ENCODE results near the gene LTBP1. TPM values are rescaled to one million over a fixed set of nuclear protein-coding genes. Genes with fewer than 3 reads are reported as not detected.

LTBP1 gene
- total and polyA plus RNA-seq, 2 of the 13 experiments (the other 11 are each of a cell fraction or from before 2014, with no cell fraction given): 0.12 to 0.22 TPM

DNA sequence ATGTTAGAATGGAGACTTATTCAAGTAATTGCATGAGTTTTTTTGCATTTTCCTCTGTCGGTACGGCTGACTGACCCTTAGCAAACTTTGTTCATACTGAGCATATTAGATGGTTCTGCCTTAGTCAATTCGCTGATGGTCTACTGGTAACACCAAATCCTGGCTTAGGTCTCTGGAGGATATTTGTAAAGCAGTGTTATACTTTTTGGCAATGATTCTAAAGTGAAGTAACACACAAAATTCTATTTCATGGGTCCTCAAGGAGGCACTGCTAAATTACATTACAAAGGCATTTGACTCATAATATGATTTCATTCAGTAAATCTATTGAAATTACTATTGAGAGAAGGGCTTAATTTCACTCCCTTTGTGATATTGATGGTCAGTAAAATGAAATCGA is 282.9 kb downstream of the LTBP1 start:
- WGBS (ENCODE audit: low lambda C conversion rate): 21% methylated on average over 4 of the region's 4 CpGs
- Histone ChIP-seq H3K27ac (ENCODE audit: extremely low read length, insufficient read depth, low read length) (no peak overlapping the region), H3K4me2 (ENCODE audit: low read depth, low read length) (no peak overlapping the region), H3K79me2 (ENCODE audit: insufficient read depth, low read length) (no peaks in the 10 kb centered on the region), H3K9ac (ENCODE audit: insufficient read depth, low read depth, low read length) (no peak overlapping the region), H3K4me1 (ENCODE audit: insufficient read depth, low read length) (no peaks in the 10 kb centered on the region), H2AFZ (ENCODE audit: low read length) (no peak overlapping the region), H3K4me3 (replicated peaks in 1 of 3; ENCODE audit: insufficient read depth in 1 of 3, low read depth in 2 of 3, low read length in 3 of 3) (no peak overlapping the region), H3K9me3 (ENCODE audit: low read length) (no peaks in the 10 kb centered on the region), H4K20me1 (ENCODE audit: insufficient read depth, low read length) (no peaks in the 10 kb centered on the region), H3K27me3 (ENCODE audit: control insufficient read depth in 1 of 2, insufficient read depth in 2 of 2, low read length in 2 of 2) (no peaks in the 10 kb centered on the region), H3K36me3 (replicated peaks in 1 of 2; ENCODE audit: control insufficient read depth in 1 of 2, insufficient read depth in 2 of 2, low read length in 2 of 2) (no peaks in the 10 kb centered on the region)
- no TSS peak for BruUV-seq (replicated peaks)
- ATAC-seq (no peak), DNase-seq (ENCODE audit: low spot score) (no peak), FAIRE-seq (no peak)
- intact Hi-C loops (cut with micrococcal nuclease; ENCODE audit: unreplicated experiment) (no loop called here), in situ Hi-C loops (cut with HindIII; ENCODE audit: extremely low pct_ligation_motif_present, low pct_unique_long_range_greater_than_20kb) (no loop called here)
- TF ChIP-seq SYNCRIP (IDR thresholded peaks at IDR 0.05; ENCODE audit: insufficient read depth, low read depth, low read length) (no peak), ZBTB21 (CRISPR knock-in tag; IDR thresholded peaks at IDR 0.05) (no peak), PRMT3 (CRISPR knock-in tag; IDR thresholded peaks at IDR 0.05; ENCODE audit: borderline replicate concordance, low read depth) (no peak), ZNF770 (CRISPR knock-in tag; IDR thresholded peaks at IDR 0.05) (no peak), RCOR2 (CRISPR knock-in tag; IDR thresholded peaks at IDR 0.05) (no peak), NR2F6 (IDR thresholded peaks at IDR 0.05) (no peak), NR2F6 (CRISPR knock-in tag; IDR thresholded peaks at IDR 0.05) (no peak), CHD4 (IDR thresholded peaks at IDR 0.05; ENCODE audit: borderline replicate concordance, low read length) (no peak), SP1 (IDR thresholded peaks at IDR 0.05) (no peak), SP1 (CRISPR knock-in tag; IDR thresholded peaks at IDR 0.05) (no peak), ZC3H4 (CRISPR knock-in tag; IDR thresholded peaks at IDR 0.05; ENCODE audit: borderline replicate concordance) (no peak), CSRNP1 (CRISPR knock-in tag; IDR thresholded peaks at IDR 0.05) (no peak), TP53 (CRISPR knock-in tag; conservative IDR thresholded peaks at IDR 0.05) (no peak), ZUFSP (CRISPR knock-in tag; IDR thresholded peaks at IDR 0.05; ENCODE audit: borderline replicate concordance) (no peak), ZZZ3 (CRISPR knock-in tag; IDR thresholded peaks at IDR 0.05; ENCODE audit: borderline replicate concordance) (no peak), ZNF543 (CRISPR knock-in tag; IDR thresholded peaks at IDR 0.05) (no peak), U2AF1 (optimal IDR thresholded peaks at IDR 0.05; ENCODE audit: low read depth, low read length) (no peak), ZNF644 (CRISPR knock-in tag; IDR thresholded peaks at IDR 0.05; ENCODE audit: low read depth) (no peak), NFIB (CRISPR knock-in tag; IDR thresholded peaks at IDR 0.05; ENCODE audit: borderline replicate concordance) (no peak), FOSL2 (CRISPR knock-in tag; IDR thresholded peaks at IDR 0.05) (no peak)
- POLR2A ChIA-PET: no interaction called here
- CTCF ChIA-PET (ENCODE audit: low intra/inter-chr PET ratio, low total read pairs): no interaction called here

All from HepG2 (cell line).